ENCODE measurements around the gene MBOAT2.

MBOAT2 gene

GRCh38 chr2:8856176-8856575 lies 147.3 kb downstream of the MBOAT2 start:
- TF ChIP-seq CTCF (IDR thresholded peaks at IDR 0.05; ENCODE audit: insufficient read depth, low read length, poor library complexity, severe bottlenecking): no peak
- no peak for TF ChIP-seq EZH2phosphoT487 (conservative IDR thresholded peaks at IDR 0.05; ENCODE audit: low read length)
- Histone ChIP-seq H3K79me2 (ENCODE audit: insufficient read depth, low read length) (no peaks in the 10 kb centered on the region), H3K9me3 (ENCODE audit: insufficient read depth, low read length) (no peaks in the 10 kb centered on the region), H4K20me1 (ENCODE audit: low read depth, low read length) (no peaks in the 10 kb centered on the region), H3K27me3 (ENCODE audit: low read length) (no peaks in the 10 kb centered on the region), H3K9me2 (replicated peaks; ENCODE audit: insufficient read depth, low read length) (no peaks in the 10 kb centered on the region), H3K27ac (ENCODE audit: low read depth, low read length) (no peak overlapping the region), H2AFZ (ENCODE audit: low read depth, low read length, severe bottlenecking) (no peak overlapping the region), H3K36me3 (ENCODE audit: low read length) (no peaks in the 10 kb centered on the region), H3K4me3 (ENCODE audit: insufficient read depth, low read length, poor library complexity, severe bottlenecking) (no peak overlapping the region), H3K9ac (ENCODE audit: low read length) (no peak overlapping the region), H3K4me2 (ENCODE audit: low read depth, low read length, poor library complexity, severe bottlenecking) (no peak overlapping the region), H3F3A (ENCODE audit: insufficient read depth) (no peaks in the 10 kb centered on the region)

- H3K4me3 ChIP-seq (ENCODE audit: insufficient read depth, low read length, poor library complexity, severe bottlenecking): no peak overlapping the region
- no peaks in the 10 kb centered on the region for H3K79me2 ChIP-seq (ENCODE audit: insufficient read depth, low read length)
- H3K27me3 ChIP-seq (ENCODE audit: low read length): no peaks in the 10 kb centered on the region
- TF ChIP-seq EZH2phosphoT487 (conservative IDR thresholded peaks at IDR 0.05; ENCODE audit: low read length) (no peak), CTCF (IDR thresholded peaks at IDR 0.05; ENCODE audit: insufficient read depth, low read length, poor library complexity, severe bottlenecking) (no peak)
- H3K9me3 ChIP-seq (ENCODE audit: insufficient read depth, low read length): no peaks in the 10 kb centered on the region
- no peaks in the 10 kb centered on the region for H4K20me1 ChIP-seq (ENCODE audit: low read depth, low read length)
- H3K4me2 ChIP-seq (ENCODE audit: low read depth, low read length, poor library complexity, severe bottlenecking): no peak overlapping the region
- H3K36me3 ChIP-seq (ENCODE audit: low read length): no peaks in the 10 kb centered on the region
- no peaks in the 10 kb centered on the region for H3F3A ChIP-seq (ENCODE audit: insufficient read depth)
- no peak overlapping the region for H3K9ac ChIP-seq (ENCODE audit: low read length)
- H3K27ac ChIP-seq (ENCODE audit: low read depth, low read length): no peak overlapping the region
- H2AFZ ChIP-seq (ENCODE audit: low read depth, low read length, severe bottlenecking): no peak overlapping the region
- no peaks in the 10 kb centered on the region for H3K9me2 ChIP-seq (replicated peaks; ENCODE audit: insufficient read depth, low read length)
These were observed 148.5 kb downstream of the MBOAT2 start for GRCh38 chr2:8855010-8855409.

- Histone ChIP-seq H3K9ac (ENCODE audit: low read length) (no peak overlapping the region), H4K20me1 (ENCODE audit: low read depth, low read length) (no peaks in the 10 kb centered on the region), H3K9me3 (ENCODE audit: insufficient read depth, low read length) (no peaks in the 10 kb centered on the region), H3K9me2 (replicated peaks; ENCODE audit: insufficient read depth, low read length) (no peaks in the 10 kb centered on the region), H2AFZ (ENCODE audit: low read depth, low read length, severe bottlenecking) (no peak overlapping the region), H3K27me3 (ENCODE audit: low read length) (no peaks in the 10 kb centered on the region), H3K4me2 (ENCODE audit: low read depth, low read length, poor library complexity, severe bottlenecking) (no peak overlapping the region), H3K27ac (ENCODE audit: low read depth, low read length) (no peak overlapping the region), H3K36me3 (ENCODE audit: low read length) (no peaks in the 10 kb centered on the region), H3K79me2 (ENCODE audit: insufficient read depth, low read length) (no peaks in the 10 kb centered on the region), H3F3A (ENCODE audit: insufficient read depth) (no peaks in the 10 kb centered on the region), H3K4me3 (ENCODE audit: insufficient read depth, low read length, poor library complexity, severe bottlenecking) (no peak overlapping the region)
- TF ChIP-seq EZH2phosphoT487 (conservative IDR thresholded peaks at IDR 0.05; ENCODE audit: low read length) (no peak), CTCF (IDR thresholded peaks at IDR 0.05; ENCODE audit: insufficient read depth, low read length, poor library complexity, severe bottlenecking) (no peak)
These were observed 150.1 kb downstream of the MBOAT2 start for GRCh38 chr2:8853426-8853825.

All from SU-DHL-6 (cell line).